HepG2 (cell line): ENCODE data around the gene GFOD1.

ENCODE experiments used
- SMC3 ChIP-seq: IDR thresholded peaks from 2 replicates; pipeline ENCODE4 v1.6.1; 2011; ENCODE audit warnings: low read length, improper control_type of control experiment
- ZNF678 ChIP-seq: sonication (generic); formaldehyde crosslinking; IDR thresholded peaks from 2 replicates; pipeline ENCODE4 v1.4.0; 2020; ENCODE audit warnings: mild to moderate bottlenecking, missing genetic modification reagents

DNA sequence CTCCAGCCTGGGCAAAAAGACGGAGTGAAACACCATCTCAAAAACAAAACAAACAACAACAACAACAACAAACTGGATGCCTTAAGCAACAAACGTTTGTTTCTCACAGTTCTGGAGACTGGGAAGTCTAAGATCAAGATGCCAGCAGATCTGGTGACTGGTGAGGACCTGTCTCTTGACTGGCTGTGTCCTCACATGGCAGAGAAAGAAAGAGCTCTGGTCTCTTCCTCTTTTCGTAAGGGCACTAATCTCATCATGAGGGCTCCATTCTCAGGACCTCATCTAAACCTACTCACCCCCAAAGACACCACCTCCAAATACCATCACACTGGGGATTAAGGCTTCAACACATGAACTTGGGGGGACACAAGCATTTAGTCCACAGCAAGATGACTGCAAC is 13.5 kb upstream of the GFOD1 start:
- TF ChIP-seq ZNF678 (CRISPR knock-in tag) (no peak), SMC3 (no peak)
